WERI-Rb-1 (cell line): ENCODE results near the gene ARHGAP19.
A peak's percentile ranks its signal among the peaks of the same experiment; 100 is the strongest.

ENCODE experiments used
- DNase-seq: peaks from one replicate; pipeline ENCODE4 v3.0.0-alpha.2; 2020
- H3K27ac ChIP-seq: fragments of 250-450 bp; sonication (Bioruptor Pico); 2 replicates; pipeline ENCODE4 v1.5.1; 2020; ENCODE audit warnings: mild to moderate bottlenecking, moderate library complexity
- H3K27me3 ChIP-seq: fragments of 250-450 bp; sonication (Bioruptor Pico); 2 replicates; pipeline ENCODE4 v1.5.1; 2021; ENCODE audit warnings: mild to moderate bottlenecking, low read depth, moderate library complexity; ENCODE audit not compliant: insufficient read depth, severe bottlenecking
- H3K36me3 ChIP-seq: fragments of 250-450 bp; sonication (Bioruptor Pico); 2 replicates; pipeline ENCODE4 v1.5.1; 2020; ENCODE audit warnings: mild to moderate bottlenecking, moderate library complexity
- H3K4me3 ChIP-seq: 2 replicates; pipeline ENCODE4 v1.5.1; 2011; ENCODE audit warnings: low read depth, mild to moderate bottlenecking, control low read depth, low read length
- H3K9me3 ChIP-seq: fragments of 250-450 bp; sonication (Bioruptor Pico); 2 replicates; pipeline ENCODE4 v1.5.1; 2021; ENCODE audit warnings: mild to moderate bottlenecking, moderate library complexity; ENCODE audit not compliant: severe bottlenecking
- CTCF ChIP-seq: IDR thresholded peaks from 2 replicates; pipeline ENCODE4 v1.5.1; 2011; ENCODE audit warnings: low read depth, mild to moderate bottlenecking, control low read depth, inconsistent platforms, low read length

Gene ARHGAP19

GRCh38 chr10:97238855-97239254 lies 53.6 kb downstream of the ARHGAP19 start:
- no peak overlapping the region for H3K27ac ChIP-seq
- peaks cover 34% of the 10 kb centered on the region for H3K36me3 ChIP-seq
- H3K9me3 ChIP-seq = no peaks in the 10 kb centered on the region
- TF ChIP-seq CTCF = no peak
- no peaks in the 10 kb centered on the region for H3K27me3 ChIP-seq
- no peak for DNase-seq
- H3K4me3 ChIP-seq = no peak overlapping the region

GRCh38 chr10:97235353-97235752 lies 57.1 kb downstream of the ARHGAP19 start:
- H3K27ac ChIP-seq = no peak overlapping the region
- no peaks in the 10 kb centered on the region for H3K9me3 ChIP-seq
- H3K27me3 ChIP-seq = no peaks in the 10 kb centered on the region
- no peak for DNase-seq
- TF ChIP-seq CTCF = no peak
- no peak overlapping the region for H3K4me3 ChIP-seq
- peaks cover 24% of the 10 kb centered on the region for H3K36me3 ChIP-seq

GRCh38 chr10:97234400-97234799 lies 58.0 kb downstream of the ARHGAP19 start:
- no peak for DNase-seq
- Histone ChIP-seq H3K9me3 (no peaks in the 10 kb centered on the region), H3K4me3 (no peak overlapping the region), H3K36me3 (peaks cover 27% of the 10 kb centered on the region), H3K27ac (no peak overlapping the region), H3K27me3 (no peaks in the 10 kb centered on the region)
- TF ChIP-seq CTCF = peak; percentile 49

GRCh38 chr10:97230146-97230545 lies 62.3 kb downstream of the ARHGAP19 start:
- Histone ChIP-seq H3K4me3 (no peak overlapping the region), H3K27ac (no peak overlapping the region), H3K9me3 (no peaks in the 10 kb centered on the region), H3K27me3 (no peaks in the 10 kb centered on the region), H3K36me3 (peaks cover 30% of the 10 kb centered on the region)
- no peak for DNase-seq
- no peak for TF ChIP-seq CTCF

- no peak for DNase-seq
- H3K4me3 ChIP-seq = no peak overlapping the region
- TF ChIP-seq CTCF = no peak
- no peak overlapping the region for H3K27ac ChIP-seq
- H3K9me3 ChIP-seq = no peaks in the 10 kb centered on the region
- H3K27me3 ChIP-seq = no peaks in the 10 kb centered on the region
- peaks cover 30% of the 10 kb centered on the region for H3K36me3 ChIP-seq
These were observed 63.0 kb downstream of the ARHGAP19 start for GRCh38 chr10:97229322-97230015.

GRCh38 chr10:97228775-97229157 lies 63.7 kb downstream of the ARHGAP19 start:
- no peak for DNase-seq
- H3K27me3 ChIP-seq = no peaks in the 10 kb centered on the region
- H3K36me3 ChIP-seq = peaks cover 30% of the 10 kb centered on the region
- no peak for TF ChIP-seq CTCF
- H3K4me3 ChIP-seq = no peak overlapping the region
- no peaks in the 10 kb centered on the region for H3K9me3 ChIP-seq
- no peak overlapping the region for H3K27ac ChIP-seq
